H1 (cell line): ENCODE measurements around the gene ZNF423. TPM values are rescaled to one million over a fixed set of nuclear protein-coding genes. Genes with fewer than 3 reads are reported as not detected.

Experiments used
- CTCF ChIA-PET: fragments of 300-600 bp; sonication (Branson Sonifier 250); formaldehyde crosslinking; loops from one replicate; lab custom pipeline; 2021; ENCODE audit not compliant: partially characterized antibody; lab: Charles Lee
- POLR2A ChIA-PET: fragments of 300-600 bp; sonication (Branson Sonifier 250); formaldehyde crosslinking; loops from one replicate; lab custom pipeline; 2021; ENCODE audit warnings: inconsistent platforms; ENCODE audit not compliant: partially characterized antibody; lab: Charles Lee
- DNase-seq, 2 experiments: peaks; one replicate each; pipeline versions ENCODE4 v3.0.0 to v3.0.0-alpha.2; 2010 to 2022; ENCODE audit warnings: low spot score in 2 of 2, low read depth in 1 of 2, mixed read lengths in 1 of 2
- FAIRE-seq: peaks from 2 replicates; lab custom pipeline; 2011; peaks lifted over from hg19 to GRCh38; lab: Jason Lieb, UNC
- H2AFZ ChIP-seq: 2 replicates; pipeline ENCODE4 v1.8.1; 2012; ENCODE audit warnings: low read length, inconsistent platforms
- H2AK5ac ChIP-seq: 2 replicates; pipeline ENCODE4 v1.6.1; 2013; ENCODE audit warnings: low read depth, low read length
- H2BK120ac ChIP-seq: replicated peaks from 2 replicates; pipeline ENCODE3; 2013; ENCODE audit warnings: low read depth, low read length, inconsistent platforms
- H2BK12ac ChIP-seq: 2 replicates; pipeline ENCODE4 v1.6.1; 2013; ENCODE audit warnings: low read depth, low read length
- H2BK15ac ChIP-seq: 2 replicates; pipeline ENCODE4 v1.6.1; 2013; ENCODE audit warnings: low read length
- H2BK20ac ChIP-seq: 2 replicates; pipeline ENCODE4 v1.6.1; 2013; ENCODE audit warnings: low read length
- H2BK5ac ChIP-seq: 2 replicates; pipeline ENCODE4 v1.6.1; 2013; ENCODE audit warnings: low read depth, low read length
- H3K14ac ChIP-seq: 2 replicates; pipeline ENCODE4 v1.6.1; 2013; ENCODE audit warnings: inconsistent platforms; ENCODE audit not compliant: insufficient read length
- H3K18ac ChIP-seq: 2 replicates; pipeline ENCODE4 v1.6.1; 2013; ENCODE audit warnings: low read length; ENCODE audit errors: extremely low read depth
- H3K23ac ChIP-seq: 2 replicates; pipeline ENCODE4 v1.6.1; 2013; ENCODE audit warnings: inconsistent platforms; ENCODE audit not compliant: insufficient read length
- H3K23me2 ChIP-seq: 2 replicates; pipeline ENCODE4 v1.6.1; 2013; ENCODE audit warnings: low read depth, low read length
- H3K27ac ChIP-seq: 2 replicates; pipeline ENCODE4 v1.6.1; 2011; ENCODE audit warnings: low read depth, low read length, inconsistent platforms
- H3K27me3 ChIP-seq, 4 experiments: replicated peaks in 1 of 4; 1 replicate in 1 of 4; 2 replicates in 3 of 4; pipeline versions ENCODE4 v1.6.1 to v1.8.1; 2011 to 2013; ENCODE audit warnings: low read length in 3 of 4, mild to moderate bottlenecking in 3 of 4, inconsistent platforms in 2 of 4, mixed read lengths in 2 of 4, moderate library complexity in 1 of 4; ENCODE audit not compliant: control insufficient read depth in 3 of 4, insufficient read depth in 3 of 4; ENCODE audit errors: extremely low read depth in 1 of 4
- H3K36me3 ChIP-seq, 4 experiments: 2 replicates each; pipeline versions ENCODE4 v1.6.1 to v1.8.1; 2011 to 2013; ENCODE audit warnings: mild to moderate bottlenecking in 4 of 4, low read length in 3 of 4, moderate library complexity in 2 of 4, control low read depth in 1 of 4, inconsistent platforms in 1 of 4; ENCODE audit not compliant: insufficient read depth in 4 of 4, control insufficient read depth in 2 of 4
- H3K4ac ChIP-seq: replicated peaks from 2 replicates; pipeline ENCODE3; 2013; ENCODE audit warnings: low read length, low read depth, mixed read lengths, inconsistent platforms; ENCODE audit not compliant: insufficient read length
- H3K4me1 ChIP-seq, 4 experiments: replicated peaks in 1 of 4; 1 replicate in 1 of 4; 2 replicates in 3 of 4; pipeline versions ENCODE4 v1.6.1 to v1.8.1; 2011 to 2013; ENCODE audit warnings: low read length in 3 of 4, inconsistent platforms in 2 of 4, mixed read lengths in 1 of 4; ENCODE audit not compliant: insufficient read depth in 4 of 4, control insufficient read depth in 3 of 4
- H3K4me2 ChIP-seq, 2 experiments: 2 replicates each; pipeline versions ENCODE4 v1.6.1 to v1.8.1; 2011 to 2013; ENCODE audit warnings: low read depth in 2 of 2, low read length in 2 of 2, control low read depth in 1 of 2, inconsistent platforms in 1 of 2, mild to moderate bottlenecking in 1 of 2; ENCODE audit not compliant: insufficient read depth in 1 of 2
- H3K4me3 ChIP-seq, 4 experiments: fragments of 200-600, 300-600 bp in 1 of 4; sonication (generic), shearing (Covaris generic), sonication (Bioruptor Twin) in 1 of 4; 2 replicates each; pipeline versions ENCODE4 v1.5.1 to v1.8.1; 2011 to 2016; ENCODE audit warnings: low read length in 4 of 4, low read depth in 3 of 4, control low read depth in 2 of 4, inconsistent platforms in 2 of 4, mild to moderate bottlenecking in 2 of 4, mixed read lengths in 1 of 4, moderate library complexity in 1 of 4; ENCODE audit not compliant: insufficient read depth in 2 of 4; ENCODE audit errors: extremely low read depth in 1 of 4
- H3K56ac ChIP-seq: replicated peaks from 2 replicates; pipeline ENCODE3; 2013; ENCODE audit warnings: low read depth, mild to moderate bottlenecking, mixed read lengths, low read length, inconsistent platforms; ENCODE audit not compliant: insufficient read length
- H3K79me1 ChIP-seq: 2 replicates; pipeline ENCODE4 v1.6.1; 2013; ENCODE audit warnings: low read depth, low read length, control low read depth
- H3K79me2 ChIP-seq, 2 experiments: 2 replicates each; pipeline versions ENCODE4 v1.6.1 to v1.8.1; 2012 to 2013; ENCODE audit warnings: low read length in 2 of 2, mild to moderate bottlenecking in 2 of 2, inconsistent platforms in 1 of 2; ENCODE audit not compliant: insufficient read depth in 2 of 2, control insufficient read depth in 1 of 2
- H3K9ac ChIP-seq, 4 experiments: replicated peaks in 1 of 4; 1 replicate in 1 of 4; 2 replicates in 3 of 4; pipeline versions ENCODE4 v1.6.1 to v1.8.1; 2011 to 2013; ENCODE audit warnings: low read depth in 3 of 4, low read length in 3 of 4, control low read depth in 2 of 4, mild to moderate bottlenecking in 2 of 4, moderate library complexity in 2 of 4, inconsistent platforms in 1 of 4; ENCODE audit errors: extremely low read depth in 1 of 4
- H3K9me3 ChIP-seq, 2 experiments: 2 replicates each; pipeline versions ENCODE4 v1.6.1 to v1.8.1; 2012 to 2013; ENCODE audit warnings: mild to moderate bottlenecking in 2 of 2, moderate library complexity in 2 of 2, control low read depth in 1 of 2, inconsistent platforms in 1 of 2, low read depth in 1 of 2, low read length in 1 of 2, mixed read lengths in 1 of 2; ENCODE audit not compliant: insufficient read depth in 2 of 2
- H4K20me1 ChIP-seq, 2 experiments: replicated peaks in 1 of 2; 2 replicates each; pipeline versions ENCODE3 to v1.8.1; 2011 to 2013; ENCODE audit warnings: inconsistent platforms in 2 of 2, low read length in 2 of 2, mild to moderate bottlenecking in 1 of 2; ENCODE audit not compliant: insufficient read depth in 2 of 2, control insufficient read depth in 1 of 2
- H4K5ac ChIP-seq: 2 replicates; pipeline ENCODE4 v1.6.1; 2013; ENCODE audit warnings: low read length, low read depth, mixed read lengths, inconsistent platforms; ENCODE audit not compliant: insufficient read length
- H4K8ac ChIP-seq: 2 replicates; pipeline ENCODE4 v1.8.0; 2013; ENCODE audit warnings: mild to moderate bottlenecking, moderate library complexity, low read length, inconsistent platforms; ENCODE audit not compliant: insufficient read depth; ENCODE audit errors: extremely low read depth
- H4K91ac ChIP-seq: replicated peaks from 2 replicates; pipeline ENCODE3; 2013; ENCODE audit warnings: low read length, mixed read lengths, inconsistent platforms; ENCODE audit not compliant: insufficient read length
- BACH1 ChIP-seq: IDR thresholded peaks from 2 replicates; pipeline ENCODE4 v1.6.1; 2012; ENCODE audit warnings: low read length, improper control_type of control experiment
- CHD1 ChIP-seq: IDR thresholded peaks from 2 replicates; pipeline ENCODE4 v1.6.1; 2012; ENCODE audit warnings: low read depth, low read length, improper control_type of control experiment
- CHD2 ChIP-seq: IDR thresholded peaks from 2 replicates; pipeline ENCODE4 v1.6.1; 2012; ENCODE audit warnings: low read length, improper control_type of control experiment
- EZH2 ChIP-seq: fragments of 200-600 bp; sonication (generic); IDR thresholded peaks from 2 replicates; pipeline ENCODE4 v1.7.1; 2012; ENCODE audit warnings: low read depth, mild to moderate bottlenecking, moderate library complexity, low read length, inconsistent platforms; ENCODE audit not compliant: severe bottlenecking
- KDM4A ChIP-seq: IDR thresholded peaks from one replicate; pipeline ENCODE4 v1.7.1; 2012; ENCODE audit warnings: low read depth, mild to moderate bottlenecking, moderate library complexity, low read length, inconsistent platforms; ENCODE audit not compliant: severe bottlenecking
- NANOG ChIP-seq: IDR thresholded peaks from 2 replicates; pipeline ENCODE4 v1.6.1; 2011; ENCODE audit warnings: low read length, low read depth, mild to moderate bottlenecking, inconsistent platforms; ENCODE audit not compliant: insufficient read depth, poor library complexity, severe bottlenecking
- NRF1 ChIP-seq: IDR thresholded peaks from 2 replicates; pipeline ENCODE4 v1.6.1; 2011; ENCODE audit warnings: mild to moderate bottlenecking, low read depth, low read length, improper control_type of control experiment
- POLR2AphosphoS5 ChIP-seq: IDR thresholded peaks from 2 replicates; pipeline ENCODE4 v1.6.1; 2011; ENCODE audit warnings: low read depth, low read length
- RBBP5 ChIP-seq: IDR thresholded peaks from 2 replicates; pipeline ENCODE4 v1.7.1; 2012; ENCODE audit warnings: low read depth, mild to moderate bottlenecking, inconsistent platforms, low read length, moderate library complexity, borderline replicate concordance
- SP1 ChIP-seq: IDR thresholded peaks from 2 replicates; pipeline ENCODE4 v1.6.1; 2011; ENCODE audit warnings: low read depth, low read length
- SP4 ChIP-seq: IDR thresholded peaks from 2 replicates; pipeline ENCODE4 v1.6.1; 2012; ENCODE audit warnings: low read length, inconsistent platforms
- TEAD4 ChIP-seq: IDR thresholded peaks from 2 replicates; pipeline ENCODE4 v1.6.1; 2012; ENCODE audit warnings: low read depth, low read length, inconsistent platforms, mixed read lengths
- WGBS, 2 experiments: shearing (Covaris generic) in 1 of 2; methylation state at CpG; one replicate each; pipeline versions ENCODE4 v1.1.6 to v1.1.7; 2013 to 2015; ENCODE audit warnings: low lambda C conversion rate in 2 of 2, mixed read lengths in 2 of 2, inconsistent platforms in 1 of 2, low coverage in 1 of 2, missing lambda C conversion rate in 1 of 2; ENCODE audit not compliant: insufficient replicate concordance in 2 of 2, insufficient coverage in 1 of 2, insufficient read length in 1 of 2; ENCODE audit errors: extremely low coverage in 1 of 2, missing lambda C conversion rate in 1 of 2; 5-methylcytosine and 5-hydroxymethylcytosine counted together
- polyA plus RNA-seq, 7 experiments: library from polyadenylated mRNA; depleted of rRNA in 3 of 7; stranded (reverse) in 5 of 7; unstranded in 2 of 7; fragments of >200 nt in 5 of 7; fragments of 200-250 nt in 2 of 7; gene quantifications; 1 replicate in 5 of 7; 2 replicates in 1 of 7; 4 replicates in 1 of 7; pipeline versions ENCODE4 v1.2.1 to v1.2.3, GENCODE V29; 2011 to 2013; ENCODE audit warnings: missing spikeins in 2 of 7, mixed read lengths in 2 of 7
- total RNA-seq: library from RNA; stranded (reverse); fragmentation: NEBNext Ultra II Directional; extraction: Animal tissue kit (Norgen Biotek cat#: 25700); gene quantifications from 2 replicates; pipeline ENCODE4 v1.2.1, GENCODE V29; 2021

Gene ZNF423
- total and polyA plus RNA-seq, 2 of the 8 experiments (the other 6 are each of a cell fraction or from before 2014, with no cell fraction given), result 38.2 to 52.3 TPM

DNA sequence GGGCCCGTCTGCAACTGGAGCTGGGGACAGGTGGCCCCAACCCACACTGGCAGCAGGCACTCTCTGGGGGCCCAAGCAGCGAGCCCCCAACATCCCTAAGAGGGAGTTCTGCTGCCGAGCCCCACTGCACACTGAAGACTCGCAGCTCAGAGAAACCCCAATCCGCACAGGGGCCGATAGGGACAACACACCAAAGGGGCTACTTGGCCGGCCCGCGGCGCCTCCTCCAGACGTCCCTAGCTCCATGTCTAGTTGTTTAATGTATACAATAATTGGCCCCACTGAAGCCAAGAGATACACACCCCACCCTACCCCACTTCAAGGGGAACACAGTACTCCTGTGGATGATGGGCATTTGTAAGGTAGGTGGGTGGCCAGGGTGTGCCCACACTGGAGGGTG is 62.7 kb downstream of the ZNF423 start:
- no peak for FAIRE-seq
- Histone ChIP-seq H3K56ac (no peak overlapping the region), H4K91ac (no peak overlapping the region), H2BK20ac (no peak overlapping the region), H2BK15ac (no peak overlapping the region), H3K79me2 (peaks cover 3 to 59% of the 10 kb centered on the region in 2 experiments; a peak in 3 of 4 replicates), H3K9me3 (no peaks in the 10 kb centered on the region), H2AK5ac (0 out of 2 replicates have a peak overlapping the region, but pooled peaks have one; percentile 75), H4K20me1 (peaks cover 10 to 11% of the 10 kb centered on the region in 2 experiments), H2BK120ac (no peak overlapping the region), H2BK12ac (peak overlapping the region; percentile 84; the same call in 1 of the 2 replicates), H3K4me3 (no peak overlapping the region), H4K5ac (no peak overlapping the region), H3K4me2 (no peak overlapping the region), H2BK5ac (no peak overlapping the region), H3K14ac (no peak overlapping the region), H3K79me1 (peaks cover 37% of the 10 kb centered on the region), H3K4ac (no peak overlapping the region), H3K27me3 (no peaks in the 10 kb centered on the region), H3K27ac (no peak overlapping the region), H3K36me3 (no peaks in the 10 kb centered on the region), H3K18ac (no peak overlapping the region), H3K23ac (no peak overlapping the region), H2AFZ (no peak overlapping the region), H3K23me2 (no peaks in the 10 kb centered on the region), H3K4me1 (peaks cover 0 to 9% (median 5%) of the 10 kb centered on the region in 4 experiments; a peak in 6 of 7 replicates), H3K9ac (no peak overlapping the region), H4K8ac (no peak overlapping the region)
- no peak for TF ChIP-seq EZH2
- no peak for TF ChIP-seq KDM4A
- no peak for TF ChIP-seq CHD2
- TF ChIP-seq SP1, result no peak
- TF ChIP-seq BACH1, result no peak
- TF ChIP-seq CHD1, result no peak
- no peak for TF ChIP-seq NANOG
- no peak for TF ChIP-seq NRF1
- TF ChIP-seq RBBP5, result no peak
- TF ChIP-seq POLR2AphosphoS5, result no peak
- no peak for TF ChIP-seq SP4
- TF ChIP-seq TEAD4, result no peak
- WGBS, 2 experiments, result 95% methylated on average over 11 of the region's 11 CpGs; no CpG with 5 or more reads in 1 of the 2 experiments
- no peak for DNase-seq
- CTCF ChIA-PET, result interaction anchor here (0.7 to 3.5 kb wide), 5 partner anchors 9 to 301 kb away, joined by 3 to 18 read pairs (median 3); no protein-coding TSS in a partner anchor
- POLR2A ChIA-PET, result interaction anchor here (0.7 kb wide), 2 partner anchors 9 to 12 kb away, joined by 3 to 4 read pairs; no protein-coding TSS in a partner anchor
